HG02642 (cell line): ENCODE results near the gene KRT28.
A peak's percentile ranks its signal among the peaks of the same experiment; 100 is the strongest.
"Not testable (repeated sequence)": the region's sequence is repeated elsewhere in the genome, so short reads cannot be mapped to it uniquely, and the experiment has no call there.

Experiments
- ATAC-seq: cut with Tn5 transposase; IDR thresholded peaks from one replicate; pipeline ENCODE4 v1.9.1; 2021; ENCODE audit warnings: mild to moderate bottlenecking; ENCODE audit not compliant: unreplicated experiment, poor library complexity

Gene KRT28

GRCh38 chr17:40819528-40820125 is 19.9 kb upstream of the KRT28 start:
- no peak for ATAC-seq

- ATAC-seq = peak; percentile 91
Measured at GRCh38 chr17:40818733-40819527, 19.2 kb upstream of the KRT28 start.

DNA sequence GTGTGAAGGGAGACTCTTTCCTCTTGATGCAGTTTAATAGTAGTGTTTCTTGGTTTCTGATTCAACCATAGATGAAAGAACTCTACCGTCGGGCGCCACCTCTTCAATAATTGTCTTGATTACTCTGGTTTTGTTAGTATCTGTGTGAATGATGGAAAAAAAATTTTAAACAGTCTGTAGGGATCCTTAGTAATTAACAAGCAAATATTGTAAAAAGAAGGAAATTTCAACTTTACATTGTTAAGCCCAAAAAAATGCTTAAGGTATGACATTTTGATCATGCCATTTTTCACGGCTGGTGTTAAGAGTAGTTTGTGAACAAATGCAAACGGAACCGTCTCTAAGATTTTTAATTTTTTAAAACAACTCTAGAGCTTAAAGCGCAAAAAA is 18.6 kb upstream of the KRT28 start:
- ATAC-seq = no peak

- no peak for ATAC-seq
Measured at GRCh38 chr17:40817103-40817682, 17.4 kb upstream of the KRT28 start.

DNA sequence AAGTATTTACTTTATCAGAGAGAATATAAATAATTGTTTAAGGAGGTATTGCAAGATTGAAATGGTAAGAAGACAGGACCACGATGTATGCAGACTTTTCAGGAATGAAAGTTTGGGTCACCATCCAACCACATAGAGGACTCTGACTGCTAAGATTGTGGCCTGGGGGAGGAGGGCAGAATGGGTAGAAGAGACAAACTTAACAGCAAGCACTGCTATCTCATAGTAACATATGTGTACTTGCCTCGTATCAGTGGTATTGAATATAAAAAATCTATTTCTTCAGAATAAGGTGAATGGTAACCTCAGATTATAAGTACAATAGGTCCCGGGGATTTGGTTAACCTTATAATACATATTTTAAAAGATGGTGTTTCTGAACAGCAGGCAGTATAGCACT is 16.8 kb upstream of the KRT28 start:
- ATAC-seq = no peak

DNA sequence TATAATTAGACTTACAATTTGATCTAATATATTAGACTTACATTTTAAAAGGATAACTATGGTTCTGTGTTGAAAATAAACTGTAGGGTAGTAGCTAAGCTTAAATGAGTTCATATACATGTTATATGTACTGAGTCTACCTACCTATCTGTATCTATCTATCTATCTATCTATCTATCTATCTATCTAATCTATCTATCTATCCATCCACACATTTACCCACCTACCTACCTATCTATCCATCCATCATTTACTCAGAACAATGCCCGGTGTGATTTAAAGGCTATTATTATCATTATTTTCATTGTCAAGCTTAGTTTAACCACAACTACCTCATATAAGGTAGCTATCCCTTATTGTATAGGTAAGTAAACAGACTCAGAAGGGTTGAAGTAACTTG is 15.6 kb upstream of the KRT28 start:
- no peak for ATAC-seq

DNA sequence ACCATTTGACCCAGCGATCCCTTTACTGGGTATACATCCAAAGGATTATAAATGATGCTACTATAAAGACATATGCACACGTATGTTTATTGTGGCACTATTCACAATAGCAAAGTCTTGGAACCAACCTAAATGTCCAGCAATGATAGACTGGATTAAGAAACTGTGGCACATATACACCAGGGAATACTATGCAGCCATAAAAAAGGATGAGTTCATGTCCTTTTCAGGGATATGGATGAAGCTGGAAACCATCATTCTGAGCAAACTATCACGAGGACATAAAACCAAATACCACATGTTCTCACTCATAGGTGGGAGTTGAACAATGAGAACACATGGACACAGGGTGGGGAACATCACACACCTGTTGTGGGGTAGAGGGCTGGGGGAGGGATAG is 14.9 kb upstream of the KRT28 start:
- not testable (repeated sequence) for ATAC-seq

DNA sequence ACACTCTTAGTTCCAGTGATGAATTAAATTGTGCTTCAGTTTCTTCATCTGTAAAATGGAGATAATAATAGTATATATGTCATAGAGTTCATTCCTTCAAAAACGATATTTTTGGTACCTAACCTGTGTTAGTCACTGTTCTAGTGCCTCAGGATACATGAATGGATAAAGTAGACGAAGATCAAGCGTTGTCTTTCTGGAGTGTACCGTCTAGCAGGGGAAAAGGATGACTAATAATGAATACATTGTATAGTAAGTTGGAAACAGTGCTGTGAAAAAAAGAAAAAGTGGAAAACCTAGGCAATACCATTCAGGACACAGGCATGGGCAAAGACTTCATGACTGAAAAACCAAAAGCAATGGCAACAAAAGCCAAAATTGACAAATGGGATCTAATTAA is 14.0 kb upstream of the KRT28 start:
- no peak for ATAC-seq

- ATAC-seq = no peak
Measured at GRCh38 chr17:40812639-40813038, 12.9 kb upstream of the KRT28 start.

DNA sequence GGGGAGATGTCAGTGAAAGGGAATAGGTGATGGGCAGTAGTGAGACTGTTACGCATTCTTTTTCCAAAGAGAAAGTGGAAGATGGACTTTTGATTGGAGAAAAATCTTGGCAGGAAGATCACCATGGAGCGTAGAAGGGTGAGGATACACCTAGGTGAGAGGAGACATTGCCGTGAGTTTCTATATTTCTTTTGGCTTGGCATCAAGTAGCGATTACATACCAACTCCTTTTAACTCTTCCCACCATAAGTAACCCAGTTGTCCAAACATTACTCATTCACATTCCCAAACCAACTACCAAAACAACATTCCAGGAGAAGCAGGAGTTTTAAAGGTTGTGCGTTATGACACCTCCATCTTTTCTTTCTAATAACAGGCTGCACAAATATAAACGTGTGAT is 10.7 kb upstream of the KRT28 start:
- no peak for ATAC-seq

- no peak for ATAC-seq
Measured at GRCh38 chr17:40809721-40810421, 10.1 kb upstream of the KRT28 start.

- no peak for ATAC-seq
Measured at GRCh38 chr17:40806131-40806530, 6.4 kb upstream of the KRT28 start.

DNA sequence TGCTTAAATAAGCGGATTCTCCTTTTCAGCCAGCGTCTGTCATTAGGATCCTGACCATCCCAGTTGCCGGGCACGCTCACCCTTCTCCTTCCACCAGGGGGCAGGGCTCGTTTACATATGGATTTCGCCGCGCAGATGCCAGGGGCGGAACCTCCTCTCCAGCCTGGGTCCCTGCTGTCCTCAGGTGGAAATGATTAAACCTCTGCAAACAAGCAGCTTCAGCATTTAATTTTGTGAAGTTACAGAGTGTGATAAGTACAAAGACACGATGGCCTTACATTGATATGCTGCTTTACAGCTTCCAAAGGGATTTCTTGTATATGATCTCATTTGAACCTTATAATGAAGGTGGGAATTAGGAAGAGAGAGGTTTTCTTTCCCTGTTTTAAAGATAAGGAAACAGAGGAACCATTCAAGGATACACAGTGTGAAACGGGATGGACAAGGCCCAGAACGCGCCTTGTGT is 3.9 kb upstream of the KRT28 start:
- ATAC-seq = peak; percentile 60

GRCh38 chr17:40801157-40801556 is 1.4 kb upstream of the KRT28 start:
- no peak for ATAC-seq

DNA sequence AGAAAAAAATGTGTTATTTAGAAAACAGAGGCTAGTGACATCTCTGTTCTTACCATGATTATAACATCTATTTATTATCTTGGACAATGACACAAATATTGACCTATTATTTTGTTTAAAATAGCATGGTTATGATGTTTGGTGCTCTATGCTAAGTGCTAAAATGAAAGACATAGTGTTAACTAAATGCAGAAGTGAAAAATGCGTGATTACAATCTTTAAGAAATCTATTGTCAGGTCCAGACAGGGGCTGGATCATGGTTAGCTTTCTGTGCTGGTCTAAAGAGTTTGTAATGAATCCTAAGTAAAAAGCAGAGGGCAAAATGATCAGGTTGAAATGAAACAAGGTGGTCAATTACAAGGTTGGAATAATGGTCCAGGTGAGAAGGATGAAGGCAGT is 622 bp upstream of the KRT28 start:
- ATAC-seq = no peak

GRCh38 chr17:40796846-40797245 is 2.9 kb downstream of the KRT28 start:
- no peak for ATAC-seq

GRCh38 chr17:40795019-40795667 is 4.6 kb downstream of the KRT28 start:
- no peak for ATAC-seq

- no peak for ATAC-seq
Measured at GRCh38 chr17:40794466-40794865, 5.3 kb downstream of the KRT28 start.

GRCh38 chr17:40793832-40794231 is 5.9 kb downstream of the KRT28 start:
- ATAC-seq = no peak

DNA sequence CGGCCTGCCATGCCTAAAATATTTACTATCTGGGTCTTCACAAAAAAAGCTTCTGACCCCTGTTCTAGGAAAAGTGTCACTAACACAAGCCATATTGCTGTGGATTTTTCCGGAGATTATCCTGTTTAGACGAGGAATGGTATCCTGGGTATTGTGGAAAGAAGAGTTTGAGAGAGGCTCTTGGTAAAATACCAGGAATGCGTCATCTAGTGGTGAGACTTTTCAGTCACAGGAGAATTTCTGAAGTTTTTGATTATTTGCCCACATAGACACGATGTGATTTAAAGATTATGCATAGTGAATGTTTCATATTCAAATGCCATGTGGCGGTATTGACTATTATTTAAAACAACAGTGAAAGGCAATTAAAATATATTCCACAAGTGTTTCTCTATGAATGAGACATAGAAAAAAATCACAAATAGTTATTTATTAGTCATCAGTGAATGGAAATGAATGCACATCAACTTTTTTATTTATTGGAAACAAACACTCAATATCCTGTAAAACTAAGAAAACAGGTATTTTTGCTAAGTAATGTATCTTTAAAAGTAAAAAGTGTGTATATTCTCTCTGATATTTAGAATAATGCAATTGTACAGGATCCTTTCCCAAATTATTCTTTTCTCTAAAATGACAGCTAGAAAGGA is 7.8 kb downstream of the KRT28 start:
- ATAC-seq = no peak
